IPS DF 19.7 (cell line): Measurements from ENCODE around the gene FAM83G.
"Not testable (repeated sequence)": the region's sequence is repeated elsewhere in the genome, so short reads cannot be mapped to it uniquely, and the experiment has no call there.

Experiments
- DNase-seq: peaks from one replicate; pipeline ENCODE4 v3.0.0-alpha.2; 2013; ENCODE audit warnings: low read depth, low spot score

FAM83G gene

GRCh38 chr17:19022747-19023146 lies 18.2 kb upstream of the FAM83G start:
- DNase-seq, result no peak

- DNase-seq, result no peak
Observed at GRCh38 chr17:19022128-19022527, 17.6 kb upstream of the FAM83G start.

- DNase-seq, result no peak
Observed at GRCh38 chr17:19021622-19022083, 17.1 kb upstream of the FAM83G start.

GRCh38 chr17:19021011-19021621 lies 16.6 kb upstream of the FAM83G start:
- not testable (repeated sequence) for DNase-seq

- DNase-seq, result no peak
Observed at GRCh38 chr17:19020016-19020415, 15.5 kb upstream of the FAM83G start.

- DNase-seq, result no peak
Observed at GRCh38 chr17:19019041-19019941, 14.7 kb upstream of the FAM83G start.

GRCh38 chr17:19018600-19018950 lies 14.0 kb upstream of the FAM83G start:
- DNase-seq, result no peak

GRCh38 chr17:19017804-19018599 lies 13.4 kb upstream of the FAM83G start:
- DNase-seq, result no peak

- DNase-seq, result no peak
Observed at GRCh38 chr17:19017401-19017800, 12.8 kb upstream of the FAM83G start.

GRCh38 chr17:19016881-19017280 lies 12.3 kb upstream of the FAM83G start:
- no peak for DNase-seq

- DNase-seq, result no peak
Observed at GRCh38 chr17:19016297-19016696, 11.7 kb upstream of the FAM83G start.

- no peak for DNase-seq
Observed at GRCh38 chr17:19015428-19015827, 10.9 kb upstream of the FAM83G start.

GRCh38 chr17:19014628-19015215 lies 10.2 kb upstream of the FAM83G start:
- DNase-seq, result no peak

GRCh38 chr17:19013806-19014627 lies 9.5 kb upstream of the FAM83G start:
- no peak for DNase-seq

GRCh38 chr17:19013226-19013625 lies 8.7 kb upstream of the FAM83G start:
- no peak for DNase-seq

- DNase-seq, result no peak
Observed at GRCh38 chr17:19012171-19013080, 7.9 kb upstream of the FAM83G start.

- no peak for DNase-seq
Observed at GRCh38 chr17:19011581-19011980, 7.0 kb upstream of the FAM83G start.

- DNase-seq, result no peak
Observed at GRCh38 chr17:19010729-19011505, 6.4 kb upstream of the FAM83G start.

GRCh38 chr17:19009970-19010369 lies 5.4 kb upstream of the FAM83G start:
- DNase-seq, result no peak
